OCI-LY1 (cell line): Measurements from ENCODE around the gene ELOVL6.

Experiments used
- EZH2 ChIP-seq: fragments of 200-600 bp; sonication (generic), shearing (Covaris generic); IDR thresholded peaks from 2 replicates; pipeline ENCODE4 v1.8.0; 2017; ENCODE audit warnings: borderline replicate concordance, mixed run types, mild to moderate bottlenecking, antibody characterized with exemption, low read length, moderate library complexity, mixed read lengths
- TF ChIP-seq, protein P1 (sequence below): fragments of 200-600 bp; sonication (generic), shearing (Covaris generic); IDR thresholded peaks from 2 replicates; pipeline ENCODE4 v1.5.1; 2017; ENCODE audit warnings: mild to moderate bottlenecking, antibody characterized with exemption, low read length, moderate library complexity, mixed read lengths

DNA sequence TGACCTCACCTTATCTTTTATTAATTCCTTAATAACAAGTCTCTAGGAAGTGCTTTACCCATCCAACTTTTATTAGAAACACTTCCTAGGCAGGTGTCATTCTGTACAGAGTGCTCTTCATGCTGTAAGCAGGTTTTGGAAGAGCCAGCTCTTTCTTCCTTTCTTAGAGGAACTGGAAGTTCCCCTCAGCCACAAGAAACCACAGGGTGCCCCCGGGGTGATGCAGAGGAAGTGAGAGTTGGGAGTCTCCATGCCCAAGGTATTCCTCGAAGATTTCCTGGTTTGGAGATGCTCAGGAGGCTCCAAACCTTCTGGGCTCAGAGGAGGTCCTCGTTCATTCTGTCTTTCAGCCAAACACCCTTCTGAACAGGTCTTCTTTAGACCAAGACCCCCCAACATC is 201.9 kb downstream of the ELOVL6 start:
- TF ChIP-seq, protein P1, sequence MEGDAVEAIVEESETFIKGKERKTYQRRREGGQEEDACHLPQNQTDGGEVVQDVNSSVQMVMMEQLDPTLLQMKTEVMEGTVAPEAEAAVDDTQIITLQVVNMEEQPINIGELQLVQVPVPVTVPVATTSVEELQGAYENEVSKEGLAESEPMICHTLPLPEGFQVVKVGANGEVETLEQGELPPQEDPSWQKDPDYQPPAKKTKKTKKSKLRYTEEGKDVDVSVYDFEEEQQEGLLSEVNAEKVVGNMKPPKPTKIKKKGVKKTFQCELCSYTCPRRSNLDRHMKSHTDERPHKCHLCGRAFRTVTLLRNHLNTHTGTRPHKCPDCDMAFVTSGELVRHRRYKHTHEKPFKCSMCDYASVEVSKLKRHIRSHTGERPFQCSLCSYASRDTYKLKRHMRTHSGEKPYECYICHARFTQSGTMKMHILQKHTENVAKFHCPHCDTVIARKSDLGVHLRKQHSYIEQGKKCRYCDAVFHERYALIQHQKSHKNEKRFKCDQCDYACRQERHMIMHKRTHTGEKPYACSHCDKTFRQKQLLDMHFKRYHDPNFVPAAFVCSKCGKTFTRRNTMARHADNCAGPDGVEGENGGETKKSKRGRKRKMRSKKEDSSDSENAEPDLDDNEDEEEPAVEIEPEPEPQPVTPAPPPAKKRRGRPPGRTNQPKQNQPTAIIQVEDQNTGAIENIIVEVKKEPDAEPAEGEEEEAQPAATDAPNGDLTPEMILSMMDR, result no peak
- no peak for TF ChIP-seq EZH2
